ENCODE results near the gene SCO2.

- TF ChIP-seq KDM1A (CRISPR knock-in tag; IDR thresholded peaks at IDR 0.05) (no peak), BCL6 (CRISPR knock-in tag; IDR thresholded peaks at IDR 0.05) (no peak), CHD4 (IDR thresholded peaks at IDR 0.05; ENCODE audit: borderline replicate concordance, low read length) (no peak), SRSF1 (optimal IDR thresholded peaks at IDR 0.05; ENCODE audit: low read depth, low read length) (no peak), SUZ12 (IDR thresholded peaks at IDR 0.05; ENCODE audit: low read depth, low read length) (no peak), SNRNP70 (IDR thresholded peaks at IDR 0.05; ENCODE audit: low read depth, low read length) (no peak), PCBP2 (optimal IDR thresholded peaks at IDR 0.05; ENCODE audit: low read depth, low read length, poor library complexity, severe bottlenecking) (no peak), SMAD3 (CRISPR knock-in tag; IDR thresholded peaks at IDR 0.05) (no peak), IKZF1 (IDR thresholded peaks at IDR 0.05) (no peak)
- TF ChIP-seq, protein P1, sequence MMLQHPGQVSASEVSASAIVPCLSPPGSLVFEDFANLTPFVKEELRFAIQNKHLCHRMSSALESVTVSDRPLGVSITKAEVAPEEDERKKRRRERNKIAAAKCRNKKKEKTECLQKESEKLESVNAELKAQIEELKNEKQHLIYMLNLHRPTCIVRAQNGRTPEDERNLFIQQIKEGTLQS (CRISPR knock-in tag; IDR thresholded peaks at IDR 0.05), result no peak
These were observed 21.2 kb upstream of the SCO2 start for GRCh38 chr22:50546326-50547262.

Measured in HepG2 (cell line).